Measurements from ENCODE around the gene GABARAP. TPM values are rescaled to one million over a fixed set of nuclear protein-coding genes. Genes with fewer than 3 reads are reported as not detected.
A peak's percentile ranks its signal among the peaks of the same experiment; 100 is the strongest.

GABARAP gene
- total RNA-seq, 2 donors from 2014 or later: 264 to 317 TPM

- peak within 1 kb of the TSS; percentile 96 for H3K4me3 ChIP-seq (ENCODE audit: low read length)
- no peaks in the 10 kb centered on the region for H3K27me3 ChIP-seq (ENCODE audit: control insufficient read depth, insufficient read depth, low read length, poor library complexity, severe bottlenecking)
- no peaks in the 10 kb centered on the region for H3K9me3 ChIP-seq (ENCODE audit: control insufficient read depth, low read length)
- Mint-ChIP-seq H3K27me3 (ENCODE audit: insufficient read depth) (no peaks in the 10 kb centered on the region), H3K9me3 (no peaks in the 10 kb centered on the region), H3K4me1 (peaks cover 42% of the 10 kb centered on the region), H3K36me3 (ENCODE audit: low read depth) (peaks cover 44% of the 10 kb centered on the region), H3K27ac (peak within 1 kb of the TSS; percentile 98), H3K4me3 (peak within 1 kb of the TSS; percentile 100)
- H3K9ac ChIP-seq (ENCODE audit: extremely low read depth, low read length, poor library complexity, severe bottlenecking): peak within 1 kb of the TSS; percentile 97
- WGBS, 2 experiments (ENCODE audit: insufficient coverage in 1 of 2, insufficient read length in 1 of 2): 0% methylated on average over 8 to 72 of the region's 72 CpGs
- H3K36me3 ChIP-seq (ENCODE audit: control insufficient read depth, insufficient read depth, low read length): peaks cover 43% of the 10 kb centered on the region
- peaks cover 5% of the 10 kb centered on the region for H3K4me1 ChIP-seq (ENCODE audit: control insufficient read depth, insufficient read depth, low read length)
- peak within 1 kb of the TSS; percentile 60 for H3K27ac ChIP-seq (ENCODE audit: low read depth, low read length)
- DNase-seq: peak; percentile 100
- no peak for TF ChIP-seq CTCF (conservative IDR thresholded peaks at IDR 0.05)
Measured at GRCh38 chr17:7239091-7240027, 2.9 kb downstream of the GABARAP start, which contains the start of gene PHF23. Gene PHF23, minus strand, starts transcription at chr17:7239457. Its CDS starts 178 bp downstream, at chr17:7239279.

- Histone ChIP-seq H3K27ac (ENCODE audit: low read depth, low read length) (peak overlapping the region; percentile 60), H3K9ac (ENCODE audit: extremely low read depth, low read length, poor library complexity, severe bottlenecking) (peak overlapping the region; percentile 97), H3K27me3 (ENCODE audit: control insufficient read depth, insufficient read depth, low read length, poor library complexity, severe bottlenecking) (no peaks in the 10 kb centered on the region), H3K36me3 (ENCODE audit: control insufficient read depth, insufficient read depth, low read length) (peaks cover 39% of the 10 kb centered on the region), H3K9me3 (ENCODE audit: control insufficient read depth, low read length) (no peaks in the 10 kb centered on the region), H3K4me1 (ENCODE audit: control insufficient read depth, insufficient read depth, low read length) (peaks cover 5% of the 10 kb centered on the region), H3K4me3 (ENCODE audit: low read length) (peak overlapping the region; percentile 96)
- TF ChIP-seq CTCF (conservative IDR thresholded peaks at IDR 0.05): no peak
- peak; percentile 73 for DNase-seq
- Mint-ChIP-seq H3K27ac (peak overlapping the region; percentile 97), H3K27me3 (ENCODE audit: insufficient read depth) (no peaks in the 10 kb centered on the region), H3K36me3 (ENCODE audit: low read depth) (peaks cover 40% of the 10 kb centered on the region), H3K4me1 (peaks cover 42% of the 10 kb centered on the region), H3K4me3 (peak overlapping the region; percentile 100), H3K9me3 (no peaks in the 10 kb centered on the region)
- 0% methylated on average over 10 to 30 of the region's 39 CpGs for WGBS, 2 experiments (ENCODE audit: insufficient coverage in 1 of 2, insufficient read length in 1 of 2)
Measured at GRCh38 chr17:7238420-7239090, 3.7 kb downstream of the GABARAP start.

- H3K9me3 ChIP-seq (ENCODE audit: control insufficient read depth, low read length): no peaks in the 10 kb centered on the region
- DNase-seq: peak; percentile 95
- peaks cover 39% of the 10 kb centered on the region for H3K36me3 ChIP-seq (ENCODE audit: control insufficient read depth, insufficient read depth, low read length)
- Mint-ChIP-seq H3K9me3 (no peaks in the 10 kb centered on the region), H3K27ac (peak overlapping the region; percentile 75), H3K4me3 (peak overlapping the region; percentile 100), H3K4me1 (peaks cover 42% of the 10 kb centered on the region), H3K36me3 (ENCODE audit: low read depth) (peaks cover 42% of the 10 kb centered on the region), H3K27me3 (ENCODE audit: insufficient read depth) (no peaks in the 10 kb centered on the region)
- H3K4me3 ChIP-seq (ENCODE audit: low read length): peak overlapping the region; percentile 77
- H3K27ac ChIP-seq (ENCODE audit: low read depth, low read length): peak overlapping the region; percentile 79
- H3K9ac ChIP-seq (ENCODE audit: extremely low read depth, low read length, poor library complexity, severe bottlenecking): peak overlapping the region; percentile 97
- 0% methylated on average over 66 of the region's 73 CpGs; no CpG with 5 or more reads in 1 of the 2 experiments for WGBS, 2 experiments (ENCODE audit: insufficient coverage in 1 of 2, insufficient read length in 1 of 2)
- no peaks in the 10 kb centered on the region for H3K27me3 ChIP-seq (ENCODE audit: control insufficient read depth, insufficient read depth, low read length, poor library complexity, severe bottlenecking)
- TF ChIP-seq CTCF (conservative IDR thresholded peaks at IDR 0.05): no peak
- H3K4me1 ChIP-seq (ENCODE audit: control insufficient read depth, insufficient read depth, low read length): peaks cover 5% of the 10 kb centered on the region
Measured at GRCh38 chr17:7237761-7238419, 4.4 kb downstream of the GABARAP start.

Data from endodermal cell (in vitro differentiated cells).